Neural progenitor cell (in vitro differentiated cells): ENCODE measurements around the gene PRAMEF18. TPM values are rescaled to one million over a fixed set of nuclear protein-coding genes. Genes with fewer than 3 reads are reported as not detected.
"Not testable (repeated sequence)": the region's sequence is repeated elsewhere in the genome, so short reads cannot be mapped to it uniquely, and the experiment has no call there.

Source experiments
- DNase-seq: peaks from one replicate; pipeline ENCODE4 v3.0.0-alpha.2; 2016; ENCODE audit warnings: low spot score
- H2AFZ ChIP-seq: fragments of 200-600 bp; sonication (generic); replicated peaks from 2 replicates; pipeline ENCODE4 v1.6.1; 2016; ENCODE audit warnings: antibody characterized with exemption
- H3F3A ChIP-seq: fragments of 200-600 bp; sonication (generic); 2 replicates; pipeline ENCODE4 v1.6.1; 2016; ENCODE audit warnings: antibody characterized with exemption, low read depth
- H3K27ac ChIP-seq: fragments of 200-600 bp; sonication (generic); 2 replicates; pipeline ENCODE4 v1.5.1; 2016; ENCODE audit warnings: mild to moderate bottlenecking
- H3K27me3 ChIP-seq: fragments of 200-600 bp; sonication (generic); 2 replicates; pipeline ENCODE4 v1.6.1; 2016; ENCODE audit warnings: mild to moderate bottlenecking, moderate library complexity
- H3K36me3 ChIP-seq: fragments of 200-600 bp; sonication (generic); 2 replicates; pipeline ENCODE4 v1.5.1; 2016
- H3K4me1 ChIP-seq: fragments of 200-600 bp; sonication (generic); 2 replicates; pipeline ENCODE4 v1.6.1; 2016; ENCODE audit warnings: mixed run types
- H3K4me2 ChIP-seq: fragments of 200-600 bp; sonication (generic); 2 replicates; pipeline ENCODE4 v1.6.1; 2016
- H3K4me3 ChIP-seq: fragments of 200-600 bp; sonication (generic); 2 replicates; pipeline ENCODE4 v1.5.1; 2016
- H3K79me2 ChIP-seq: fragments of 200-600 bp; sonication (generic); 2 replicates; pipeline ENCODE4 v1.6.1; 2016; ENCODE audit warnings: low read depth
- H3K9ac ChIP-seq: fragments of 200-600 bp; sonication (generic); 2 replicates; pipeline ENCODE4 v1.6.1; 2016
- H3K9me3 ChIP-seq: fragments of 200-600 bp; sonication (generic); 2 replicates; pipeline ENCODE4 v1.5.1; 2016; ENCODE audit warnings: low read depth
- H4K20me1 ChIP-seq: fragments of 200-600 bp; sonication (generic); 2 replicates; pipeline ENCODE4 v1.6.1; 2016; ENCODE audit warnings: low read depth
- H3K27ac Mint-ChIP-seq: 3 replicates; pipeline ENCODE4 v1.8.0; 2021; ENCODE audit warnings: mixed read lengths
- H3K27me3 Mint-ChIP-seq: 2 replicates; pipeline ENCODE4 v1.8.0; 2022; ENCODE audit warnings: low read depth, mild to moderate bottlenecking, inconsistent platforms, moderate library complexity, mixed read lengths; ENCODE audit not compliant: insufficient read depth
- H3K36me3 Mint-ChIP-seq: 3 replicates; pipeline ENCODE4 v1.8.0; 2021; ENCODE audit warnings: mixed read lengths
- H3K4me1 Mint-ChIP-seq: 3 replicates; pipeline ENCODE4 v1.8.0; 2021; ENCODE audit warnings: mixed read lengths
- H3K4me3 Mint-ChIP-seq: 3 replicates; pipeline ENCODE4 v1.8.0; 2021; ENCODE audit warnings: mild to moderate bottlenecking, moderate library complexity, mixed read lengths
- H3K9me3 Mint-ChIP-seq: 3 replicates; pipeline ENCODE4 v1.8.0; 2020; ENCODE audit warnings: mixed read lengths
- EZH2 ChIP-seq: fragments of 200-600 bp; sonication (generic); IDR thresholded peaks from 2 replicates; pipeline ENCODE4 v1.6.1; 2017; ENCODE audit warnings: antibody characterized with exemption, mild to moderate bottlenecking, moderate library complexity
- EZH2phosphoT487 ChIP-seq: fragments of 200-600 bp; sonication (generic); IDR thresholded peaks from 2 replicates; pipeline ENCODE4 v1.6.1; 2017; ENCODE audit warnings: antibody characterized with exemption
- total RNA-seq: library from RNA; depleted of rRNA; stranded (reverse); fragments of >200 nt; gene quantifications from 2 replicates; pipeline ENCODE4 v1.2.3, GENCODE V29; 2015; ENCODE audit warnings: low replicate concordance
- TF ChIP-seq, protein P1 (sequence below): fragments of 200-600 bp; sonication (generic); IDR thresholded peaks from 2 replicates; pipeline ENCODE4 v1.5.1; 2017; ENCODE audit warnings: antibody characterized with exemption, mild to moderate bottlenecking

PRAMEF18 gene
- total RNA-seq, 1 donor from 2014 or later = not detected

GRCh38 chr1:13228343-13228781 lies 2.4 kb upstream of the PRAMEF18 start:
- Histone ChIP-seq H3K9me3 (peaks cover 26% of the 10 kb centered on the region), H3K4me2 (no peak overlapping the region), H4K20me1 (no peaks in the 10 kb centered on the region), H3K4me1 (no peaks in the 10 kb centered on the region), H3K36me3 (no peaks in the 10 kb centered on the region), H3K27me3 (no peaks in the 10 kb centered on the region), H2AFZ (no peak overlapping the region), H3K9ac (no peak overlapping the region), H3K27ac (no peak overlapping the region), H3K4me3 (no peak overlapping the region), H3F3A (no peaks in the 10 kb centered on the region), H3K79me2 (no peaks in the 10 kb centered on the region)
- Mint-ChIP-seq H3K4me3 (no peak overlapping the region), H3K4me1 (no peaks in the 10 kb centered on the region), H3K36me3 (no peaks in the 10 kb centered on the region), H3K27ac (no peak overlapping the region), H3K9me3 (peaks cover 51% of the 10 kb centered on the region), H3K27me3 (no peaks in the 10 kb centered on the region)
- TF ChIP-seq, protein P1, sequence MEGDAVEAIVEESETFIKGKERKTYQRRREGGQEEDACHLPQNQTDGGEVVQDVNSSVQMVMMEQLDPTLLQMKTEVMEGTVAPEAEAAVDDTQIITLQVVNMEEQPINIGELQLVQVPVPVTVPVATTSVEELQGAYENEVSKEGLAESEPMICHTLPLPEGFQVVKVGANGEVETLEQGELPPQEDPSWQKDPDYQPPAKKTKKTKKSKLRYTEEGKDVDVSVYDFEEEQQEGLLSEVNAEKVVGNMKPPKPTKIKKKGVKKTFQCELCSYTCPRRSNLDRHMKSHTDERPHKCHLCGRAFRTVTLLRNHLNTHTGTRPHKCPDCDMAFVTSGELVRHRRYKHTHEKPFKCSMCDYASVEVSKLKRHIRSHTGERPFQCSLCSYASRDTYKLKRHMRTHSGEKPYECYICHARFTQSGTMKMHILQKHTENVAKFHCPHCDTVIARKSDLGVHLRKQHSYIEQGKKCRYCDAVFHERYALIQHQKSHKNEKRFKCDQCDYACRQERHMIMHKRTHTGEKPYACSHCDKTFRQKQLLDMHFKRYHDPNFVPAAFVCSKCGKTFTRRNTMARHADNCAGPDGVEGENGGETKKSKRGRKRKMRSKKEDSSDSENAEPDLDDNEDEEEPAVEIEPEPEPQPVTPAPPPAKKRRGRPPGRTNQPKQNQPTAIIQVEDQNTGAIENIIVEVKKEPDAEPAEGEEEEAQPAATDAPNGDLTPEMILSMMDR = no peak
- DNase-seq = no peak

GRCh38 chr1:13227271-13228055 lies 1.5 kb upstream of the PRAMEF18 start:
- H4K20me1 ChIP-seq, H3K36me3 Mint-ChIP-seq, H3K27me3 Mint-ChIP-seq, H3K27ac Mint-ChIP-seq, DNase-seq, H3K4me1 ChIP-seq, H3K4me3 Mint-ChIP-seq, H3F3A ChIP-seq, H3K4me2 ChIP-seq, H2AFZ ChIP-seq, H3K27me3 ChIP-seq, H3K4me3 ChIP-seq, H3K36me3 ChIP-seq, H3K27ac ChIP-seq, H3K9ac ChIP-seq, H3K4me1 Mint-ChIP-seq, H3K79me2 ChIP-seq: not testable (repeated sequence)
- peaks cover 44% of the 10 kb centered on the region for H3K9me3 Mint-ChIP-seq
- H3K9me3 ChIP-seq = peaks cover 17% of the 10 kb centered on the region

DNA sequence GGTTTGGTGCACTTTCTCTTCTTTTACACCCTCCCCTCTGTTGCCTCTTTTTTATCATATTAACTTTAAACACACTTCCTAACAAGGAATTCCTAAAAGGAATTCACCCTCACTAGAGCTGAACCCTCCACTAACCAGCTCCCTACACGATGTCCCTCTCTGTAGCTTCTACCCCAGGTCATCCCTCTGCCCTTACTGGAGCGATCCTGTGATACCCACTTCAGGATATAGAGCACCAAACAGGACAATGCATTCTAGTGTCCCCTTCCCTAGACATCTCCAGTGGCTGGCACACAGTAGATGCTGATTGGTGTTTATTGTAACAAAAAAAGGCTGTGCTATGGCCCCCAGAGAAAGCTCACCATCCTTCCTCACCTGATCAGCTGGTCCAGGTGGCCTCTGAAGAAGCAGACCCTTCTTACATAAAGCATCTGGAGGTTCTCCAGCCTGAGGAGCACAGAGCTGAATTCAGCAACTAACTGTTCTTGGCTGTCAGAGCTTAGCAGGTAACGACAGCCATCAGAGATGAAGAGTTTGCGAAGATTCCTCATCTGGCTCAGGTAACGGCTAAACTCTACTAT lies 1.4 kb downstream of the PRAMEF18 start:
- no peaks in the 10 kb centered on the region for H3F3A ChIP-seq
- no peaks in the 10 kb centered on the region for H3K36me3 ChIP-seq
- H3K4me3 Mint-ChIP-seq = no peak overlapping the region
- H3K4me3 ChIP-seq = no peak overlapping the region
- H3K36me3 Mint-ChIP-seq = no peaks in the 10 kb centered on the region
- H3K4me1 Mint-ChIP-seq = no peaks in the 10 kb centered on the region
- H2AFZ ChIP-seq = no peak overlapping the region
- no peak for DNase-seq
- no peaks in the 10 kb centered on the region for H3K79me2 ChIP-seq
- H3K4me1 ChIP-seq = no peaks in the 10 kb centered on the region
- H3K27me3 Mint-ChIP-seq = no peaks in the 10 kb centered on the region
- peaks cover 8% of the 10 kb centered on the region for H3K9me3 ChIP-seq
- peaks cover 28% of the 10 kb centered on the region for H3K9me3 Mint-ChIP-seq
- H3K27me3 ChIP-seq = no peaks in the 10 kb centered on the region
- H3K27ac Mint-ChIP-seq = no peak overlapping the region
- TF ChIP-seq, protein P1 = no peak
- TF ChIP-seq EZH2phosphoT487 (no peak), EZH2 (no peak)
- H4K20me1 ChIP-seq = no peaks in the 10 kb centered on the region
- H3K4me2 ChIP-seq = no peak overlapping the region
- no peak overlapping the region for H3K9ac ChIP-seq
- no peak overlapping the region for H3K27ac ChIP-seq

DNA sequence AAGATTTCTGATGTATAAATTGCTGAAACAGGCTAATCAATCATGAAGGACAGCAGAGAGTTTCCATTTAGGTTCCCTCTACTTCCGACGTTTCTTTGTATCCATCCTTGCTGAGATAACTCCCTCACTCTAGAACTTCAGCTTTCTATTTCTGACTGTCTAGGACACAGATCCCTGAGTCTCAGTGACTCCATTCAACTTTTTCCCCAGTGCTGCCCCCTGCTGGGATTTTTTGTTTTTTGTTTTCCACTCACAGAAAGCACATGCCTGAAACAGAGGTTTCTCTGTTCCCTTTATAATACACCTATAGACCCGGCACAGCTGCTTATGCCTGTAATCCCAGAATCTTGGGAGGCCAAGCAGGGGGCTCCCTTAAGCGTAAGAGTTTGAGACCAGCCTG lies 3.2 kb downstream of the PRAMEF18 start:
- H3K9me3 Mint-ChIP-seq = peaks cover 17% of the 10 kb centered on the region
- H3K4me1 Mint-ChIP-seq, H3K4me3 ChIP-seq, H3K27ac ChIP-seq, H3K4me1 ChIP-seq, H3K9ac ChIP-seq, H2AFZ ChIP-seq, H3K9me3 ChIP-seq, H3K4me3 Mint-ChIP-seq, DNase-seq, H4K20me1 ChIP-seq, H3K36me3 Mint-ChIP-seq, H3F3A ChIP-seq, H3K27me3 ChIP-seq, H3K27ac Mint-ChIP-seq, H3K4me2 ChIP-seq, H3K36me3 ChIP-seq, H3K27me3 Mint-ChIP-seq, H3K79me2 ChIP-seq: not testable (repeated sequence)

DNA sequence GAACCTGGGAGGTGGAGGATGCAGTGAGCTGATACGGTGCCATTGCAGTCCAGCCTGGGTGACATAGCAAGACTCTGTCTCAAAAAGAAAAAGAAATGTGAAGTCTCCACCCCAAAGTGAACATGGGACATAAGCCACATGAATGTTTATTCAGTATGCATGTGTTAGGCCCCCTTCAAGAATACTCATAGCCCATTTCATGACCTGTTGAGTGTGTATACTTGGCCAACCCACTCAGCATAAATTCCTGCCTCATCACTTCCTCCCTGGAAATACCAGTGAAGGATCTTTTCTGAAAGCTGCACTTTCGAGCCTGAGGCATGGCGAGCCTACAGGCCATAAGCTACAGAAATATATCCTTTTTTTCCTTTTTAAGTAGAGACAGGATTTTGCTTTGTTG lies 6.8 kb downstream of the PRAMEF18 start:
- H3K4me2 ChIP-seq, H3K4me1 ChIP-seq, H3K9me3 Mint-ChIP-seq, H3K79me2 ChIP-seq, H3K4me1 Mint-ChIP-seq, H3K27me3 Mint-ChIP-seq, DNase-seq, H2AFZ ChIP-seq, H3K9ac ChIP-seq, H3K4me3 ChIP-seq, H3K9me3 ChIP-seq, H3K27ac Mint-ChIP-seq, H3K27ac ChIP-seq, H3K36me3 Mint-ChIP-seq, H3K4me3 Mint-ChIP-seq, H3K27me3 ChIP-seq, H3K36me3 ChIP-seq, H4K20me1 ChIP-seq, H3F3A ChIP-seq: not testable (repeated sequence)

- H3K4me1 ChIP-seq, H3K9me3 ChIP-seq, H3F3A ChIP-seq, H3K4me1 Mint-ChIP-seq, H3K36me3 ChIP-seq, H3K27me3 ChIP-seq, H3K9me3 Mint-ChIP-seq, H3K79me2 ChIP-seq, H3K36me3 Mint-ChIP-seq, H3K27ac Mint-ChIP-seq, H3K27me3 Mint-ChIP-seq, H3K27ac ChIP-seq, H2AFZ ChIP-seq, H4K20me1 ChIP-seq, H3K9ac ChIP-seq, DNase-seq, H3K4me3 Mint-ChIP-seq, H3K4me2 ChIP-seq, H3K4me3 ChIP-seq: not testable (repeated sequence)
Measured at GRCh38 chr1:13216619-13217018, 9.3 kb downstream of the PRAMEF18 start.
